Neuron (in vitro differentiated cells): Measurements from ENCODE around the gene ASAP2.

Experiments used
- H2AFZ ChIP-seq: one replicate; pipeline ENCODE4 v1.6.1; 2013; ENCODE audit warnings: low read depth, mild to moderate bottlenecking, inconsistent platforms, low read length, moderate library complexity
- H3K27me3 ChIP-seq: one replicate; pipeline ENCODE4 v1.6.1; 2013; ENCODE audit warnings: low read length; ENCODE audit not compliant: insufficient read depth
- H3K36me3 ChIP-seq: one replicate; pipeline ENCODE4 v1.6.1; 2013; ENCODE audit warnings: low read length; ENCODE audit not compliant: insufficient read depth
- H3K4me1 ChIP-seq: one replicate; pipeline ENCODE4 v1.6.1; 2013; ENCODE audit warnings: low read length; ENCODE audit not compliant: insufficient read depth
- H3K4me3 ChIP-seq: 2 replicates; pipeline ENCODE4 v1.5.1; 2013; ENCODE audit warnings: mild to moderate bottlenecking, low read length, moderate library complexity
- H3K9me3 ChIP-seq: one replicate; pipeline ENCODE4 v1.6.1; 2013; ENCODE audit warnings: low read length

The ASAP2 gene

DNA sequence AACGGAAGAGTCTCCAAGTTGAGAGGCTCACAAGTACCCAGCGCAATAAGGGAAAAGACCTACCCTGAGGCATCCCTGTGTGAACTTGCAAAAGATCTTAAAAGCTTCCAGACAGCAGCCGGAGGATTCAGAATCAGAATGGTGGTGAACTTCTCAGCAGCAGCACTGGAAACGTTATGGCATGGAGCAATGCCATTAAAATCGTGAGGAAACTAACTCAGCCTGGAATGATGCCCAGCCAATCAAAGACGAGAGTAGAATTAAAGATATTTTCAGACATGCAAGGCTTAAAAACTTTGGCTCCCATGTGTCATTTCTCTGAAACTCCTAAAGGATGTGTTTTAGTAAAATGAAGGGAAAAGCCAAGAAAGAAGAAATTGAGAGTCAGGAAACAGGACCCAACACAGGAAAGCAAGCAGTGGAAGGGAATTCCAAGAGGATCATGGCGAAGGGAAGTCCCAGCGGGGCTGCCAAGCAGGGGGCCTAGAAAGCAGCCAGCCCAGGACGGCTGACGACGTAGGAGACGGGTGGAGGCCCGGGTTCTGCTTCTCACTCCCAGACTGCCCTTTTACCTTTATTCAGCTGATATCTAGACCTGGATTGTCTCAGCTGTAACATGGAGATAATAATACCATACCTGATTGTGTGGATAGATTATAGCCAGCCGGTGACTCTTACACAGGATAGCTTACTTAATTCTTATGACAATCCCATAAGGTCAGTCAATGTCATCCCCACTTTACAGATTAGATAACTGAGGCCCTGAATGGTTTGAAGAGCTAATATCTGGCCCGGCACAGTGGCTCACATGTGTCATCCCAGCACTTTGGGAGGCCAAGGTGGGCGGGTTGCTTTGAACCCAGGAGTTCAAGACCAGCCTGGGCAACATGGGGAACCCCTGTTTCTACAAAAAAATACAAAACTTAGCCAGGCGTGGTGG lies 92.8 kb downstream of the ASAP2 start:
- H3K36me3 ChIP-seq = peaks cover 34% of the 10 kb centered on the region
- no peak overlapping the region for H2AFZ ChIP-seq
- H3K27me3 ChIP-seq = no peaks in the 10 kb centered on the region
- H3K4me3 ChIP-seq = no peak overlapping the region
- no peaks in the 10 kb centered on the region for H3K4me1 ChIP-seq
- H3K9me3 ChIP-seq = no peaks in the 10 kb centered on the region

DNA sequence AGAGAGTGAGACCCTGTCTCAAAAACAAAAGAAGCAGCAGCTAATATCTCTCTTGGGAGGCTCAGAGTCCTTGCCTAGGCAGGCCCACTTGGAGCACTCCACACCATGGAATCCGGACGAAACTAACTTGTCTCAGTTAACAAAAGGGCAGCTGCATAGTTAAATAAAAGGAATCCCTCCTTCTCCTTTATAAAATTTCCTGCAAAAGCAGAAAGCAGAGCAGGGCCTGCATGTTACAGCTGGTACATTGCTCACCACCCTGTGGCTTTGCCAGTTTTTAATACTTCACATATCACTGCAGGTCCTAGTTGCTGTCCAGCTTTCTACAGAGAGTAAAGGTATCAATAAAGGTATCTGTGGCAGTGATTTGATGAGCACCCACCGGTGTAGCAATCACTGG lies 93.6 kb downstream of the ASAP2 start:
- H3K36me3 ChIP-seq = peaks cover 34% of the 10 kb centered on the region
- no peak overlapping the region for H2AFZ ChIP-seq
- no peaks in the 10 kb centered on the region for H3K9me3 ChIP-seq
- no peaks in the 10 kb centered on the region for H3K27me3 ChIP-seq
- H3K4me3 ChIP-seq = no peak overlapping the region
- H3K4me1 ChIP-seq = no peaks in the 10 kb centered on the region

DNA sequence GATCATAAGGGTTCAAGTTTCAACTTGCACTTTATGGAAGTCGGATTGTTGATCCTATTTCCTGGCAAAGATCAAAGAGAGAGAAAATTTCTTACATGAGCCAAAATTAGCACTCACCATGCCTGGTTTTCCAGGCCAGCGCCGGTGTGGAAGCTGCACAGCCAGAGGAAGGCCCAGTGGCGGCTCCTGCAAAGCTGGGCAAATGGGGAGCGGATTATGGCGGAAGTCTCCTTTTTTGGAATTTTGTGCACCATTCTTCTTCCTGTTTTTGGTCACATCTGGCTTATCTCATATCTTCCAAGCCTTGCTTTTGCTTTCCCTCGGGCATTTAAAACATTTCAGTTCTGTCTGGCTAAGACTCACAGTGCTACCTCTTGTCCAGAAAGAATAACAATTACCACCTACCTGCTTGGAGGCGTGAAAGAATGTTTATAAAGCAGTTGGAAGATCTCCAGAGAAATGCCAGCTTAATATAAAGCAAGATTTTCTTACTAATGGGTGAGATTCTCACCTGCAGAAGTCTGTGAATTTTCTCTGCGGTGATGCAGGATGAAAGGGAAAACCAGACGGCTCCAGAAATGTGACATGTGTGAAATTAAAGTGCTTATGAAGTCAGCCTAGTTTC lies 94.3 kb downstream of the ASAP2 start:
- H3K9me3 ChIP-seq = no peaks in the 10 kb centered on the region
- peaks cover 34% of the 10 kb centered on the region for H3K36me3 ChIP-seq
- H3K27me3 ChIP-seq = no peaks in the 10 kb centered on the region
- H3K4me1 ChIP-seq = no peaks in the 10 kb centered on the region
- no peak overlapping the region for H3K4me3 ChIP-seq
- no peak overlapping the region for H2AFZ ChIP-seq

DNA sequence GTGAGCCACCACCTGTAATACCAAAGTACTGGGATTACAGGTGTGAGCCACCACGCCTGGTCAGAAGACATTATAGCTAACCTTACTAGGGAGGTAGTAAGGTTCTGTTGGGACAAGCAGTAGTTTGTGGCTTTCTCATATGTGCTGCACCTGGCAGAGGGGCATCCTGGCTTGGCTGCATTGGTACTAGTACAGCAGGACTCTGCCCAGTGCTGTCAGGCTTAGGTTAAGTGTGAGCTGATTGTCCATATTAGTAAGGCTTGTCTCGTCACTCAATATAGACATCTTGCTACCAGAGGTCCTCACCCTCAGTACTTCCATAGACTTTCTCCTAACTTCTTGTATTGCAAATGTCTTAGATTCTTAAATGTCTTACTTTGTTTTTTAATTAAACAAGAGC lies 96.1 kb downstream of the ASAP2 start:
- Histone ChIP-seq H2AFZ (no peak overlapping the region), H3K9me3 (no peaks in the 10 kb centered on the region), H3K4me1 (no peaks in the 10 kb centered on the region), H3K36me3 (peaks cover 28% of the 10 kb centered on the region), H3K27me3 (no peaks in the 10 kb centered on the region), H3K4me3 (no peak overlapping the region)

DNA sequence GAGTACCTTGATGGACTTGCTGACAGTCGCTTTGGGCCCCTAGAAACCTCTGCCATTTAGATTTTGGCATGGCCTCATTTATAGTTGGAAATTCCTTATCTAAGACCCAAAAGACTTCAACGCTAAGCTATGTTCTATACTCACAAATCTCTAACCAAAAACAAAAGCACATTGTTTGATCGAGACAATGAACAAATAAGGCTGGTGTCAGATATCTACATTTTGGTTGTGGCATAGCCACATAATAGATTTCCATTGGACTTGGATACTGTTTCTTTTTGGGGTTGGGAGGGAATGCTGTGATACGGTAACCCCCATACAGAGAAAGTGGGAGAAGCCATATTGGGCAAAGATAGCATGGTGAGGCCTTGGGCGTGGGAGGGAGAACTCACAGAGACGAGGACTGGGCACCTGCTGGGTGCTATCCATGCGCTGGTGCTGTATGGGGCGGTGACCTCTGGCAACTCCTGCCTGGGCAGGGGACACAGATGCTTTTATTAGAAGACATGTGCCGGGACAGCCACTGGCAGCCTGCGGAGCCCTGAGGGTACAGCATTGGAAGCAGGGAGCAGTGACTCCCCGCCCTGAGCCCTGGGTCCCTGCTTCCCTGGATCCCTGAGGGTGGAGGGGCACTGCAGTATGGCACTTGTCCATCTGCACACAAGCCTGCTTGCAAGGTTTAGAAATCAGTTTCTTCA lies 97.1 kb downstream of the ASAP2 start:
- Histone ChIP-seq H3K9me3 (no peaks in the 10 kb centered on the region), H3K4me3 (no peak overlapping the region), H3K36me3 (peaks cover 21% of the 10 kb centered on the region), H3K27me3 (no peaks in the 10 kb centered on the region), H3K4me1 (peaks cover 2% of the 10 kb centered on the region), H2AFZ (no peak overlapping the region)

DNA sequence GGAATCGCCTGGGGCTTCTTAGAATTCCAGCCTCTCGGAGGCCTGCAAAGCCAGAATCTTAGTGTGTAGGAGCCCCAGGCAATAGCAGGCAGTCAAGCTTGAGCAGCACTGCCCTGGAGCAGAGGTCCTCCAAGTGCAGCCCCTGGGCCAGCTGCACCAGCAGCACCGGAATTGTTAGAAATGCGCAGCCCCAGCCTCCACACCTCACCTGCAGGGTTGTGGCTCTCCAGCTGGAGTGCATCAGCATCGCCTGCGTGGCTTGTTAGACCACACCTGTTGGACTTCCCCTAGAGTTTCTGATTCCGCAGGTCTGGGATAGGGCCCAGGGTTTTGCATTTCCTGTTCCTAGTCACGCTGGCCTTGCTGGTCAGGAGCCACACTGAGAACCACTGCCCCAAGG lies 100.3 kb downstream of the ASAP2 start:
- peaks cover 11% of the 10 kb centered on the region for H3K4me1 ChIP-seq
- H2AFZ ChIP-seq = no peak overlapping the region
- H3K27me3 ChIP-seq = no peaks in the 10 kb centered on the region
- no peaks in the 10 kb centered on the region for H3K9me3 ChIP-seq
- H3K36me3 ChIP-seq = peaks cover 4% of the 10 kb centered on the region
- H3K4me3 ChIP-seq = no peak overlapping the region

DNA sequence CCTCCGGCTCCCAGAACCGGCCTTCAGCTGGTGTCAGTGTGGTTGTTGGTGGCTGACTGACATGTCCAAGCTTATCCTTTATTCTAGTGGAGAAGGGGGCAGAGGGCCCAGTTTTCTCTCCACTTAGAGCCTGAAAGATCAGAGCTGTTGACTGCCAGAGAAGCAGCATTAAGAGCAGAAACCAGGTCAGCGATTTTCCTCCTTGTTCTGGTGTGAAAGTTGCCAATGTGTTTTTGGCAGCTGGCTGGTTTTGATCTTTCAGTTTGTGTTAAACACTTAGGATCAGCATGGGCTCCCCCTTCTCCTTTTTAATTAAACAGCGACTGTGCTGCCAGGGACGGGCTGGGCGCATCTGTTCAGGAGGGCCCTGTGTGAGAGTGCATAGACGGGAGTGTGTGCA lies 100.9 kb downstream of the ASAP2 start:
- Histone ChIP-seq H3K4me1 (peaks cover 11% of the 10 kb centered on the region), H3K27me3 (no peaks in the 10 kb centered on the region), H3K4me3 (no peak overlapping the region), H3K36me3 (peaks cover 4% of the 10 kb centered on the region), H2AFZ (no peak overlapping the region), H3K9me3 (no peaks in the 10 kb centered on the region)

DNA sequence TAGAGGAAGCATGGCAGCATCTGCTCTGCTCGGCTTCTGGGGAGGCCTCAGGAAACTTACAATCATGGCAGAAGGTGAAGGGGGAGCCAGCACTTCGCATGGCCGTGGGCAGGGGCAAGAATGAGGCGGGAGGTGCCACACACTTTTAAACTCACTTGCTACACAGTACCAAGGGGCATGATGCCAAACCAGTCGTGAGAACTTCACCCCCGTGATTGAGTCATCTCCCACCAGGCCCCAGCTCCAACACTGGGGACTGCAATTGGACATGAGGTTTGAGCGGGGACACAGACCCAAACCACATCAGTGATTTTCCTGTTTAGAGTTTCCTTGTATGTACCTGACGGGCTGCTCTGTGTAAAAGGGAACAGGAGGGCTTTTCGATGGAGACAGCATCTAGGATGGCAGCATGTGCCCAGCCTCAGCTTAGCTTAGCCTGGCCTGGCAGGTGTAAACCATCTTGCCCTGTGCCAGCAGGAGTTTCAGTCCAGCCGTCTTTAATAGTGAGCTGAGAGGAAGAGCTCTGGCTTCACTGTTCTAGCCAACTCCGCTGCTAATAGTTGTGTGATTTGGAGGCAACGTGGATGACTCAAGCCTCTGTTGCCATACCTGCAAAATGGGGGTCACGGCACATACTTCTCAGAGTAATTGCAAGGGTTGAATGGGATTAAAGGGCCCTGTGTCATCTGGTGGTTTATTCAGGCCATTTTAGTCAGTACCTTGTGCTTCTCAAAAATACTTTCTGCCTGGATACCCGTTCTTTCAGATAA lies 101.8 kb downstream of the ASAP2 start:
- H3K9me3 ChIP-seq = no peaks in the 10 kb centered on the region

DNA sequence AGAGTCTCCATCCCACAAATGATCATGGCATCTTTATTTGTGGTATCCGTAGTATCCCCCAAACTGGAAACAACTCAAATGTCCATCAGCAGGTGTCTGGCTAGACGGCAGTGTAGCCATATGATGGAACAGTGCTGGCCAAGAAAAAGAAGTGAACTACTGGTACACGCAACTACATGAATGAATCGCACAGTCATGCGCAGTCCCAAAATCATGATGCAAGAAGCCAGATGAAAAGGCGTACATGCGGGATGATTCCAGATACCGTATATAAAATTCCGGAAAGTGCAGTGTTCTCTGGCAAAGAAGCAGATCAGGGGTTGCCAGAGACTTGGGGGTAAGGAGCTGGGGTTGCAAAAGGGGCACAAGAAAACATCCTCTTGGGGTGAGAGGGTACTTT lies 102.5 kb downstream of the ASAP2 start:
- Histone ChIP-seq H3K27me3 (no peaks in the 10 kb centered on the region), H2AFZ (no peak overlapping the region), H3K4me3 (no peak overlapping the region), H3K9me3 (no peaks in the 10 kb centered on the region), H3K36me3 (no peaks in the 10 kb centered on the region), H3K4me1 (peaks cover 11% of the 10 kb centered on the region)

More for the DNA sequence above, 101.8 kb downstream of the ASAP2 start:
- Histone ChIP-seq H3K4me1 (peaks cover 11% of the 10 kb centered on the region), H3K36me3 (no peaks in the 10 kb centered on the region), H3K4me3 (no peak overlapping the region), H2AFZ (no peak overlapping the region), H3K27me3 (no peaks in the 10 kb centered on the region)

DNA sequence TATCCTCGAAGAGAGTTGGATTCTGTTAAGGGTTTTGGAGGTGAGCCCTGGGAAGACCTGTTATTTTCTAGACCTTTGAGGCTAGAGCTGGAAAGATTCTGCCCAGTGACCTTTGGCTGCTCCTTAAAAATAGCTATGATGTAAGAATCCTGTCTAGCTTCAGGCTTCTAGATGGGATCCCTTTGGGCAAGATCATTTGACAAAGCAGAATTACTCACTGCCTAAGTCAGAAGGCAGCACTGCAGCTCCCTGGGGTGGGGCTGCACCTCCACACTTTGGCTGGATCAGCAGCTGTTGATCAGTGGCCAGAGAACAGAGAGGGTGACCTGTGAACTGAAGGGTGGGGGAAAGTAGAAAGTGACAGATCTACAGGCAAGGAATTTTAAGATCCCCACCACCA lies 103.8 kb downstream of the ASAP2 start:
- no peaks in the 10 kb centered on the region for H3K9me3 ChIP-seq
- no peaks in the 10 kb centered on the region for H3K36me3 ChIP-seq
- H3K27me3 ChIP-seq = no peaks in the 10 kb centered on the region
- no peak overlapping the region for H2AFZ ChIP-seq
- H3K4me1 ChIP-seq = peaks cover 11% of the 10 kb centered on the region
- no peak overlapping the region for H3K4me3 ChIP-seq

DNA sequence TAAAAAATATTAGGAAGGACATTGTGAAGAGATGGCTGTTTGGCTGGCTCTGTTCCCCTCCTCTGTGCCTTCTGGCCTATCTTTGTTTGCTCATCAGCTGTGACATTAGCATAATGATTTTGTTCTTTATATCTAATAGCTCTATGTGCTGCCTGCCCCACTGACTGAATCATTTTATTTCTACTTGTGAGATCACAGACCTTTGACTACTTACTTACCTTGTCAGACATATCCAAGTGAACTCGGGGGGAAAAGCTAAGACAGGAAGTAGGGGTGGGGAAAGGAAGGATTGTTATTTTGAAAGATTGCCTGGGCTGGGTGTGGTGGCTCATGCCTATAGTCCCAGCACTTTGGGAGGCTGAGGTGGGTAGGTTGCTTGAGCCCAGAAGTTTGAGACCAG lies 104.2 kb downstream of the ASAP2 start:
- H3K9me3 ChIP-seq = no peaks in the 10 kb centered on the region
- no peaks in the 10 kb centered on the region for H3K27me3 ChIP-seq

DNA sequence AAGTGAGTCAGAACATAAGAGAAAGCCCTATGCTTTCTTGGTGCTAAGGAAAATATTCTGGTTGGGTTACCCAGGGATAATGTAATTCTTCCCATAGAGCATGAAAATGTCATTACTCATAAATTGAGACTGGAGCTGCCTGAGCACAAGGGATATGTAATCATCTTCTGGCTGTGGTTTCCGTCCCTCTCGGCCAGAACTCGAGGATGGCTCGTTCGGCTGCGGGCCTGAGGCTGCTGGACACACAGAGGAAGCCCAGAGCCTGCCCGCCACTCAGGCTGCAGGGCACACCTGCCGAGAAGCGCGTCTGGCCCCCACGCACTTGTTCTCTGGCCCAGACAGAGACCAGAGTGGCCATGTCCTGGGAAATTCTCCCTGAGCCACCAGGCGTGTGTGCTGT lies 104.9 kb downstream of the ASAP2 start:
- Histone ChIP-seq H3K27me3 (no peaks in the 10 kb centered on the region), H3K36me3 (no peaks in the 10 kb centered on the region), H3K4me3 (no peak overlapping the region), H3K4me1 (peaks cover 11% of the 10 kb centered on the region), H2AFZ (no peak overlapping the region), H3K9me3 (no peaks in the 10 kb centered on the region)

More for the DNA sequence above, 104.2 kb downstream of the ASAP2 start:
- H3K36me3 ChIP-seq = no peaks in the 10 kb centered on the region
- peaks cover 11% of the 10 kb centered on the region for H3K4me1 ChIP-seq
- H2AFZ ChIP-seq = no peak overlapping the region
- H3K4me3 ChIP-seq = no peak overlapping the region
